Neural progenitor cell (in vitro differentiated cells): ENCODE data around the gene MTTP. TPM values are rescaled to one million over a fixed set of nuclear protein-coding genes. Genes with fewer than 3 reads are reported as not detected.

Source experiments
- DNase-seq: peaks from one replicate; pipeline ENCODE4 v3.0.0-alpha.2; 2016; ENCODE audit warnings: low spot score
- H2AFZ ChIP-seq: fragments of 200-600 bp; sonication (generic); replicated peaks from 2 replicates; pipeline ENCODE4 v1.6.1; 2016; ENCODE audit warnings: antibody characterized with exemption
- H3F3A ChIP-seq: fragments of 200-600 bp; sonication (generic); 2 replicates; pipeline ENCODE4 v1.6.1; 2016; ENCODE audit warnings: antibody characterized with exemption, low read depth
- H3K27ac ChIP-seq: fragments of 200-600 bp; sonication (generic); 2 replicates; pipeline ENCODE4 v1.5.1; 2016; ENCODE audit warnings: mild to moderate bottlenecking
- H3K27me3 ChIP-seq: fragments of 200-600 bp; sonication (generic); 2 replicates; pipeline ENCODE4 v1.6.1; 2016; ENCODE audit warnings: mild to moderate bottlenecking, moderate library complexity
- H3K36me3 ChIP-seq: fragments of 200-600 bp; sonication (generic); 2 replicates; pipeline ENCODE4 v1.5.1; 2016
- H3K4me1 ChIP-seq: fragments of 200-600 bp; sonication (generic); 2 replicates; pipeline ENCODE4 v1.6.1; 2016; ENCODE audit warnings: mixed run types
- H3K4me2 ChIP-seq: fragments of 200-600 bp; sonication (generic); 2 replicates; pipeline ENCODE4 v1.6.1; 2016
- H3K4me3 ChIP-seq: fragments of 200-600 bp; sonication (generic); 2 replicates; pipeline ENCODE4 v1.5.1; 2016
- H3K79me2 ChIP-seq: fragments of 200-600 bp; sonication (generic); 2 replicates; pipeline ENCODE4 v1.6.1; 2016; ENCODE audit warnings: low read depth
- H3K9ac ChIP-seq: fragments of 200-600 bp; sonication (generic); 2 replicates; pipeline ENCODE4 v1.6.1; 2016
- H3K9me3 ChIP-seq: fragments of 200-600 bp; sonication (generic); 2 replicates; pipeline ENCODE4 v1.5.1; 2016; ENCODE audit warnings: low read depth
- H4K20me1 ChIP-seq: fragments of 200-600 bp; sonication (generic); 2 replicates; pipeline ENCODE4 v1.6.1; 2016; ENCODE audit warnings: low read depth
- H3K27ac Mint-ChIP-seq: 3 replicates; pipeline ENCODE4 v1.8.0; 2021; ENCODE audit warnings: mixed read lengths
- H3K27me3 Mint-ChIP-seq: 2 replicates; pipeline ENCODE4 v1.8.0; 2022; ENCODE audit warnings: low read depth, mild to moderate bottlenecking, inconsistent platforms, moderate library complexity, mixed read lengths; ENCODE audit not compliant: insufficient read depth
- H3K36me3 Mint-ChIP-seq: 3 replicates; pipeline ENCODE4 v1.8.0; 2021; ENCODE audit warnings: mixed read lengths
- H3K4me1 Mint-ChIP-seq: 3 replicates; pipeline ENCODE4 v1.8.0; 2021; ENCODE audit warnings: mixed read lengths
- H3K4me3 Mint-ChIP-seq: 3 replicates; pipeline ENCODE4 v1.8.0; 2021; ENCODE audit warnings: mild to moderate bottlenecking, moderate library complexity, mixed read lengths
- H3K9me3 Mint-ChIP-seq: 3 replicates; pipeline ENCODE4 v1.8.0; 2020; ENCODE audit warnings: mixed read lengths
- CTCF ChIP-seq: fragments of 200-600 bp; sonication (generic); IDR thresholded peaks from 2 replicates; pipeline ENCODE4 v1.5.1; 2017; ENCODE audit warnings: antibody characterized with exemption, mild to moderate bottlenecking
- EZH2 ChIP-seq: fragments of 200-600 bp; sonication (generic); IDR thresholded peaks from 2 replicates; pipeline ENCODE4 v1.6.1; 2017; ENCODE audit warnings: antibody characterized with exemption, mild to moderate bottlenecking, moderate library complexity
- EZH2phosphoT487 ChIP-seq: fragments of 200-600 bp; sonication (generic); IDR thresholded peaks from 2 replicates; pipeline ENCODE4 v1.6.1; 2017; ENCODE audit warnings: antibody characterized with exemption
- total RNA-seq: library from RNA; depleted of rRNA; stranded (reverse); fragments of >200 nt; gene quantifications from 2 replicates; pipeline ENCODE4 v1.2.3, GENCODE V29; 2015; ENCODE audit warnings: low replicate concordance

The MTTP gene
- total RNA-seq, 1 donor from 2014 or later: 4.4 TPM

- H3K9me3 ChIP-seq: no peaks in the 10 kb centered on the region
- H3F3A ChIP-seq: no peaks in the 10 kb centered on the region
- peaks cover 3% of the 10 kb centered on the region for H3K36me3 Mint-ChIP-seq
- H3K36me3 ChIP-seq: no peaks in the 10 kb centered on the region
- no peaks in the 10 kb centered on the region for H3K27me3 Mint-ChIP-seq
- no peak overlapping the region for H3K9ac ChIP-seq
- no peaks in the 10 kb centered on the region for H4K20me1 ChIP-seq
- H3K4me2 ChIP-seq: no peak overlapping the region
- H2AFZ ChIP-seq: no peak overlapping the region
- no peak overlapping the region for H3K27ac ChIP-seq
- H3K79me2 ChIP-seq: no peaks in the 10 kb centered on the region
- H3K4me1 ChIP-seq: no peaks in the 10 kb centered on the region
- peaks cover 17% of the 10 kb centered on the region for H3K9me3 Mint-ChIP-seq
- H3K4me1 Mint-ChIP-seq: peaks cover 17% of the 10 kb centered on the region
- no peak overlapping the region for H3K4me3 Mint-ChIP-seq
- no peak overlapping the region for H3K4me3 ChIP-seq
- no peak for DNase-seq
- TF ChIP-seq EZH2phosphoT487 (no peak), CTCF (no peak), EZH2 (no peak)
- no peaks in the 10 kb centered on the region for H3K27me3 ChIP-seq
- H3K27ac Mint-ChIP-seq: no peak overlapping the region
Measured at GRCh38 chr4:99669084-99669483, 94.5 kb downstream of the MTTP start.

GRCh38 chr4:99670409-99671073 lies 95.9 kb downstream of the MTTP start:
- Histone ChIP-seq H3K27ac (no peak overlapping the region), H2AFZ (no peak overlapping the region)
- H3K27ac Mint-ChIP-seq: no peak overlapping the region

More at GRCh38 chr4:99670409-99671073, 95.9 kb downstream of the MTTP start:
- Histone ChIP-seq H4K20me1 (no peaks in the 10 kb centered on the region), H3F3A (no peaks in the 10 kb centered on the region), H3K4me2 (no peak overlapping the region), H3K9ac (no peak overlapping the region), H3K4me1 (no peaks in the 10 kb centered on the region), H3K36me3 (no peaks in the 10 kb centered on the region), H3K27me3 (no peaks in the 10 kb centered on the region), H3K4me3 (no peak overlapping the region), H3K9me3 (no peaks in the 10 kb centered on the region), H3K79me2 (no peaks in the 10 kb centered on the region)
- TF ChIP-seq EZH2phosphoT487 (no peak), EZH2 (no peak), CTCF (no peak)
- no peaks in the 10 kb centered on the region for H3K27me3 Mint-ChIP-seq
- peaks cover 8% of the 10 kb centered on the region for H3K4me1 Mint-ChIP-seq
- H3K36me3 Mint-ChIP-seq: peaks cover 3% of the 10 kb centered on the region
- no peak for DNase-seq
- H3K4me3 Mint-ChIP-seq: no peak overlapping the region
- H3K9me3 Mint-ChIP-seq: peaks cover 21% of the 10 kb centered on the region

Other genes with a start within 250 kb of the MTTP start
- not detected in 2 replicates for gene ADH1C, start 222.1 kb upstream of the MTTP start, total RNA-seq
- not detected in 2 replicates for gene ADH7, start 139.5 kb upstream of the MTTP start, total RNA-seq
- gene C4orf17, start 63.8 kb upstream of the MTTP start, total RNA-seq: not detected in 2 replicates
- gene TRMT10A, start 10.8 kb upstream of the MTTP start, total RNA-seq: 11.0 and 15.6 TPM in 2 replicates
- gene C4orf54, start 83.0 kb downstream of the MTTP start, total RNA-seq: not detected in 2 replicates
- not detected in 2 replicates for gene DAPP1, start 242.0 kb downstream of the MTTP start, total RNA-seq